Fibroblast of the aortic adventitia (primary cell): ENCODE data around the gene ADAT1. TPM values are rescaled to one million over a fixed set of nuclear protein-coding genes. Genes with fewer than 3 reads are reported as not detected.

Experiments
- DNase-seq: peaks from one replicate; pipeline ENCODE4 v3.0.0-alpha.2; 2010; ENCODE audit warnings: low read depth
- H3K4me3 ChIP-seq: 2 replicates; pipeline ENCODE4 v1.5.1; 2011; ENCODE audit warnings: low read depth, mild to moderate bottlenecking, control low read depth, low read length, moderate library complexity
- total RNA-seq: library from RNA; depleted of rRNA; stranded (reverse); fragments of >200 nt; gene quantifications from 2 replicates; pipeline ENCODE4 v1.2.3, GENCODE V29; 2012; ENCODE audit warnings: low replicate concordance
- TF ChIP-seq, protein P1 (sequence below): IDR thresholded peaks from 2 replicates; pipeline ENCODE4 v1.5.1; 2011; ENCODE audit warnings: mild to moderate bottlenecking, low read length, control low read depth, inconsistent platforms; ENCODE audit not compliant: insufficient read depth

Gene ADAT1
- total RNA-seq, 1 donor: 65.1 TPM

DNA sequence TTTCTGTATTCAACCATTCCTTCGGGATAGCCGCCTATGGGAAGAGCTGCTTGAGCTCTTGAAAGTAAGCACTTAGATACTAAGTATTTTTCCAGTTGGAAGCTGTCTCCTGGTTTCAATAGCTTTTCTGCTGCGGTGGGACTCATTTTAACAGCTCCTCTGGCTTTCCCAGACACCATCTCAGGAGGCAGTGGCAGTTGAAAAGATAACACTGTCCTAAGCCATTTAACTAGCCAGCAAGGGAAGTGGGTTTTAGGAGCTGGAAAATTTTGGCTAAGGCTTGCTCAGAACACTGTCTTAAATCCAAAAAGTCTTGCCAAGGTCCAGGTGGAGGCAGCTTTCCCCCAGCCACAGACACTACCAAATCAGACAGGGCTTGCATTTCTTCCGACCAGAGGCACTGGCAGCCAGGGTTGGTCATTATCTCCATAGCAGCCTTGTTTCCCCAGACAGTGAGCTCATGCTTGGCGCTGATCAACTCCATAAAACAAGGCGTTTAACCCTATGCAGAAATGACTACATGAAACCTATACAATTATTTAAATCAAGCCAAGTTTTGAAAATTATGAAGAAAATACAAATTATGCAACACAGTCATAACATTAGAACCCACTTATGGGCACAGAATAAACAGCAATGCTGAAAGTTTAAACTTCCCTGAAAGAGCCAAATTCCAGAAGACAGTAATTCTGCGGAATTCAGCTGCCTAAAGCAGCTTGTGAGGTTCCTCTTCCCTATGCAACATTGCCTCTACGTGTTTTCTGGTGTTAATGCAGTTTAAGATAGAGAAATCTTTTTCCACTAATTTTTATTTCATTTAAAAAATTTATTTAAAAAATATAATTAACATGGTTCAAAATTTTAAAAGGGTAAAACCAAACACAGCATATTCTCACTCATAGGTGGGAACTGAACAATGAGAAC, 31.9 kb downstream of the ADAT1 start:
- H3K4me3 ChIP-seq: peak overlapping the region; percentile 15
- peak; percentile 89 for DNase-seq

DNA sequence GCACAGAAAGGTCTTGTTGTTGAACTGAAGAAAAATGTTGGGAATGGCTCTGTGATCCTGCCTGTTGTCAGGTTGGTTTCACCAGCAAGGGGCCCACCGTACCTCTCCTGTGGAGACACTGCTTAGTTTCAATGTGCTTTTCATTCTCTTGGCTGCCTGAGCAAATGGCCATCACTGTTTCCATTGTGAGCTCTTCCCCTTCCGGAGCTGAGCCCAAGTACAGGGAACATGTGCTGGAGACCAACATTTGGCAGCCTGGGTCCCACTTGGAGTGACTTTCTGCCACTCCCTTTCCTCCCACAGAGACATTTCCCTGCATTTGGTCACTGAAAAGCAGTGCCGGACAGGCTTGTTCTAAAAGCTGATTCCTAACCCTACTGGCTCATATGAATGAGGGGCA, 33.8 kb downstream of the ADAT1 start:
- no peak overlapping the region for H3K4me3 ChIP-seq
- TF ChIP-seq, protein P1, sequence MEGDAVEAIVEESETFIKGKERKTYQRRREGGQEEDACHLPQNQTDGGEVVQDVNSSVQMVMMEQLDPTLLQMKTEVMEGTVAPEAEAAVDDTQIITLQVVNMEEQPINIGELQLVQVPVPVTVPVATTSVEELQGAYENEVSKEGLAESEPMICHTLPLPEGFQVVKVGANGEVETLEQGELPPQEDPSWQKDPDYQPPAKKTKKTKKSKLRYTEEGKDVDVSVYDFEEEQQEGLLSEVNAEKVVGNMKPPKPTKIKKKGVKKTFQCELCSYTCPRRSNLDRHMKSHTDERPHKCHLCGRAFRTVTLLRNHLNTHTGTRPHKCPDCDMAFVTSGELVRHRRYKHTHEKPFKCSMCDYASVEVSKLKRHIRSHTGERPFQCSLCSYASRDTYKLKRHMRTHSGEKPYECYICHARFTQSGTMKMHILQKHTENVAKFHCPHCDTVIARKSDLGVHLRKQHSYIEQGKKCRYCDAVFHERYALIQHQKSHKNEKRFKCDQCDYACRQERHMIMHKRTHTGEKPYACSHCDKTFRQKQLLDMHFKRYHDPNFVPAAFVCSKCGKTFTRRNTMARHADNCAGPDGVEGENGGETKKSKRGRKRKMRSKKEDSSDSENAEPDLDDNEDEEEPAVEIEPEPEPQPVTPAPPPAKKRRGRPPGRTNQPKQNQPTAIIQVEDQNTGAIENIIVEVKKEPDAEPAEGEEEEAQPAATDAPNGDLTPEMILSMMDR: no peak
- DNase-seq: no peak

More for the DNA sequence above, 31.9 kb downstream of the ADAT1 start:
- TF ChIP-seq, protein P1: peak; percentile 43

DNA sequence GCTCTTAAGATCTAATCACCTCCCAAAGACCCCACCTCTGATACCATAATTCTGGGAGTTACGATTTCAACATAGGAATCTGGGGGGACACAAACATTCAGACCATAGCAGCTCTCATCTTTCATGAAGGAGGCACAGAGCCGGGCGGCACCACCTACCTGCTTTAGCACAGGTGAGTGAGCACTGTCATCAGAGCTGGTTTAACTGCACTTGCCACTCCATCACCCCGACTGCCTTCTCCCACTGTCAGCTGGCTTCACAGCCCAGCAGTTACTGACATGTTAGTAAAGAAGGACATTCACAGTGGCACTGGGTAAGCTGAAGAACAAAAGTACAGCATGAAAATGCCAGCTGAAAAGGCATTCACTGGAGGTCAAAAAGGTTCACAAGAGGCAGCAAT, 34.4 kb downstream of the ADAT1 start:
- DNase-seq: no peak
- TF ChIP-seq, protein P1: no peak
- H3K4me3 ChIP-seq: no peak overlapping the region

DNA sequence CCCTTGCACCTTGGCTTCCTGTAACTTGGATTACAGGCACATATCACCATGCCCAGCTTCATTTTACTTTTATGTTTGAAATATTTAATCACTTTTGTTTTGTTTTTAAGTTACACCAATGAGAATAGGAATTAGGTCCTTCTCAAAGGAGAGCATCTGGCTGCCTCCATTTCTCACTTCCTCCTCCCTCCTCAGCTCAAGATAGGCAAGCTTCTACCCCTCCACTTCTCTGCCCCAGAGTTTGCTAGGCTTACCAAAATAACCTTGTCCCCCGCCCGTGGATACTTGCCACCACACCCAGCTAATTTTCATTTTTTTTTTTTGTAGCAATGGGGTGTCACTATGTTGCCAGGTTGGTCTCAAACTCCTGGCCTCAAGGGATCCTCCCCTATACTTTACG, 39.0 kb downstream of the ADAT1 start:
- no peak overlapping the region for H3K4me3 ChIP-seq
- TF ChIP-seq, protein P1: no peak
- DNase-seq: no peak

DNA sequence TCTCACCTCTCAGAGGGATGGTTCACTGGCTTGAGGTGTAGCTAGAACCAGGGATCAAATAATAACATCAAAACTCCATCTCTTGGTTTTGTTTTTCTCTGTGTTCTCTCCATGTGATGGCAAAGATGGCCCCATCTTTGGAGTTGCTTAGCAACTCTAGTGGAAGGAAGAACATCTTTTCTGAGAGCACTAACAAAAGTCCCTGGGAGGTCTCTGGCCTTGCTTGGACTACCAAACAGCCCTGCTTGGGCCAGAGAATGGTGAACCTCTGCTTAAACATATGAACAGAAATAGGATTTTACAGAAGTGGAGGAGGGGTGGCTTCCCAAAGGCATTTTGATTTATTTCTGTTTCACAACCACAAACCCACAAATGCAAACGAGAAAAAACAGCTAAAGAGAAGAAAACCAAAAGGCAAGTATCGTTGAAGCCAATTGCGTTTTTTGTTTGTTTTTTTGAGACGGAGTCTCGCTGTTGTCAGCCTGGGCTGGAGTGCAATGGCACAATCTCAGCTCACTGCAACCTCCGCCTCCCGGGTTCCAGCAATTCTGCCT, 43.7 kb downstream of the ADAT1 start:
- no peak overlapping the region for H3K4me3 ChIP-seq
- DNase-seq: no peak
- TF ChIP-seq, protein P1: no peak

DNA sequence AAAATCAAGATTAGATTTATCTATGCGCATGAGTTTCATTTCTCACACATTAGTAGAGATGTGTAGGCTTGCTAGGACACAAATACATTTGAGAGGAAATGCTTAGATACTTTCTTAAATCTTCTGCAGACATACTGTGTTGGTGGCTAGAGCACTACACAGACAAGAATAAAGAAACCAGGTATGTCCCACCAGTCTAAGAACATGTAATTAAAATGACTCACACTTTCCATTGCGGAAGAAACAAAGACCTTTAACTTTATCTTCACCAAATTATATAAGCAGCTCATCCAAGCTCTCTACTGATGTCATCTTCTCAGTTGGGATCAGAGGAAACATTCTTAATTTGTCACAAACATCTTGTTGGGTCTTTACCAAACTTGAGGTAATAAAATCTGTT, 44.4 kb downstream of the ADAT1 start:
- TF ChIP-seq, protein P1: no peak
- no peak overlapping the region for H3K4me3 ChIP-seq
- no peak for DNase-seq
